Measurements from ENCODE around the gene CHTF18. TPM values are rescaled to one million over a fixed set of nuclear protein-coding genes. Genes with fewer than 3 reads are reported as not detected.
"Not testable (repeated sequence)": the region's sequence is repeated elsewhere in the genome, so short reads cannot be mapped to it uniquely, and the experiment has no call there.

The CHTF18 gene
- total RNA-seq, 1 experiment from 2014 or later = 102 TPM

DNA sequence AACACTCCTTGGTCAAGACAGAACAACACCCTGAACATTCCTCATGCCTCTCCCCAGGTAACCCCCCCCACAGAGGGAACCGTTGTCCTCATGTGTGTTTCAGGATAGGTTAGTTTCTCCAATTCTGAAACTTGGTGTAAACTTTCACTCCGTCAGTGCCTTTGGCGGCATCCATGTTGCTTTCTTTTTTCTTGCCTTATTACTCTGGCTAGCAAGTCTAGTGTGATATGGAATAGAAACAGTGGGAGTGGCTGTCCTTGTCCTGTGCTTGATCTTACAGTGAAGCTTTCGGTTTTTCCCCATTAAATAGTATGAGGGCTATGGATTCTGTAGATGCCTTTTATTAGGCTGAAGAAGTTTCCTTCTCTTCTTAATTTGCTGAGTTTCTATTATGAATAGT lies 47.8 kb downstream of the CHTF18 start:
- ChIA-PET CTCF (no interaction called here), POLR2A (no interaction called here)
- BruUV-seq (replicated peaks) = no TSS peak
- Histone ChIP-seq H3K27me3 (replicated peaks; ENCODE audit: control insufficient read depth, insufficient read depth, low read length) (no peaks in the 10 kb centered on the region), H3K4me3 (ENCODE audit: low read depth, low read length) (no peak overlapping the region), H3K36me3 (ENCODE audit: control insufficient read depth, insufficient read depth, low read length) (no peaks in the 10 kb centered on the region), H3K4me1 (no peaks in the 10 kb centered on the region), H3K9me3 (no peaks in the 10 kb centered on the region)
- Mint-ChIP-seq H3K4me1 (ENCODE audit: low read depth, unreplicated experiment) (no peaks in the 10 kb centered on the region), H3K9me3 (ENCODE audit: unreplicated experiment) (no peaks in the 10 kb centered on the region), H3K27me3 (ENCODE audit: insufficient read depth, unreplicated experiment) (no peaks in the 10 kb centered on the region), H3K27ac (ENCODE audit: unreplicated experiment) (no peak overlapping the region), H3K36me3 (ENCODE audit: insufficient read depth, unreplicated experiment) (no peaks in the 10 kb centered on the region), H3K4me3 (ENCODE audit: unreplicated experiment) (no peak overlapping the region)
- intact Hi-C loops (cut with micrococcal nuclease; ENCODE audit: unreplicated experiment) = no loop called here
- no peak for TF ChIP-seq CTCF (IDR thresholded peaks at IDR 0.05; ENCODE audit: insufficient read depth in 1 of 2, low read depth in 1 of 2, low read length in 1 of 2, severe bottlenecking in 1 of 2, unreplicated experiment in 1 of 2)
- no peak for DNase-seq

GRCh38 chr16:836822-837221 lies 48.4 kb downstream of the CHTF18 start:
- BruUV-seq (replicated peaks); H3K27me3 Mint-ChIP-seq (ENCODE audit: insufficient read depth, unreplicated experiment); H3K9me3 ChIP-seq; H3K4me1 Mint-ChIP-seq (ENCODE audit: low read depth, unreplicated experiment); DNase-seq; intact Hi-C loops (cut with micrococcal nuclease; ENCODE audit: unreplicated experiment); POLR2A ChIA-PET; H3K27ac Mint-ChIP-seq (ENCODE audit: unreplicated experiment); H3K9me3 Mint-ChIP-seq (ENCODE audit: unreplicated experiment); H3K36me3 ChIP-seq (ENCODE audit: control insufficient read depth, insufficient read depth, low read length); H3K36me3 Mint-ChIP-seq (ENCODE audit: insufficient read depth, unreplicated experiment); H3K4me3 ChIP-seq (ENCODE audit: low read depth, low read length); H3K4me1 ChIP-seq; H3K27me3 ChIP-seq (replicated peaks; ENCODE audit: control insufficient read depth, insufficient read depth, low read length); CTCF ChIA-PET; H3K4me3 Mint-ChIP-seq (ENCODE audit: unreplicated experiment): not testable (repeated sequence)

GRCh38 chr16:838741-839140 lies 50.3 kb downstream of the CHTF18 start:
- Mint-ChIP-seq H3K36me3 (ENCODE audit: insufficient read depth, unreplicated experiment) (no peaks in the 10 kb centered on the region), H3K4me3 (ENCODE audit: unreplicated experiment) (no peak overlapping the region), H3K9me3 (ENCODE audit: unreplicated experiment) (no peaks in the 10 kb centered on the region), H3K27me3 (ENCODE audit: insufficient read depth, unreplicated experiment) (no peaks in the 10 kb centered on the region), H3K4me1 (ENCODE audit: low read depth, unreplicated experiment) (no peaks in the 10 kb centered on the region), H3K27ac (ENCODE audit: unreplicated experiment) (no peak overlapping the region)
- CTCF ChIA-PET = no interaction called here
- BruUV-seq (replicated peaks) = no TSS peak
- POLR2A ChIA-PET = no interaction called here
- Histone ChIP-seq H3K9me3 (no peaks in the 10 kb centered on the region), H3K36me3 (ENCODE audit: control insufficient read depth, insufficient read depth, low read length) (no peaks in the 10 kb centered on the region), H3K4me3 (ENCODE audit: low read depth, low read length) (no peak overlapping the region), H3K4me1 (no peaks in the 10 kb centered on the region), H3K27me3 (replicated peaks; ENCODE audit: control insufficient read depth, insufficient read depth, low read length) (no peaks in the 10 kb centered on the region)
- no peak for DNase-seq
- intact Hi-C loops (cut with micrococcal nuclease; ENCODE audit: unreplicated experiment) = no loop called here
- TF ChIP-seq CTCF (IDR thresholded peaks at IDR 0.05; ENCODE audit: insufficient read depth in 1 of 2, low read depth in 1 of 2, low read length in 1 of 2, severe bottlenecking in 1 of 2, unreplicated experiment in 1 of 2) = no peak
